HL-60 (cell line): Measurements from ENCODE around the gene ANKRD31.
A peak's percentile ranks its signal among the peaks of the same experiment; 100 is the strongest.

Source experiments
- DNase-seq, 2 experiments: peaks; one replicate each; pipeline ENCODE4 v3.0.0-alpha.2; 2010 to 2020; ENCODE audit warnings: low read depth in 1 of 2, low spot score in 1 of 2
- H3K27ac ChIP-seq: fragments of 250-450 bp; sonication (Bioruptor Pico); replicated peaks from 2 replicates; pipeline ENCODE4 v1.5.1; 2020; ENCODE audit warnings: mild to moderate bottlenecking, moderate library complexity
- H3K27me3 ChIP-seq: fragments of 250-450 bp; sonication (Bioruptor Pico); 2 replicates; pipeline ENCODE4 v1.5.1; 2021; ENCODE audit warnings: mild to moderate bottlenecking, moderate library complexity; ENCODE audit not compliant: insufficient read depth, poor library complexity, severe bottlenecking
- H3K4me3 ChIP-seq: replicated peaks from 2 replicates; pipeline ENCODE4 v1.5.1; 2011; ENCODE audit warnings: mild to moderate bottlenecking, control low read depth, low read length; ENCODE audit not compliant: insufficient read depth
- CTCF ChIP-seq: IDR thresholded peaks from one replicate; pipeline ENCODE4 v1.5.1; 2011; ENCODE audit warnings: low read length, control low read depth, inconsistent platforms; ENCODE audit not compliant: insufficient read depth
- GABPA ChIP-seq: IDR thresholded peaks from 2 replicates; pipeline ENCODE4 v1.6.1; 2012; ENCODE audit warnings: low read depth
- POLR2AphosphoS5 ChIP-seq: IDR thresholded peaks from 2 replicates; pipeline ENCODE4 v1.6.1; 2012; ENCODE audit warnings: low read depth
- SPI1 ChIP-seq: IDR thresholded peaks from 2 replicates; pipeline ENCODE4 v1.6.1; 2012; ENCODE audit warnings: low read depth, mild to moderate bottlenecking, borderline replicate concordance
- TF ChIP-seq, protein P1 (sequence below): IDR thresholded peaks from 2 replicates; pipeline ENCODE4 v1.6.1; 2012; ENCODE audit warnings: low read depth; ENCODE audit not compliant: insufficient replicate concordance

The ANKRD31 gene

DNA sequence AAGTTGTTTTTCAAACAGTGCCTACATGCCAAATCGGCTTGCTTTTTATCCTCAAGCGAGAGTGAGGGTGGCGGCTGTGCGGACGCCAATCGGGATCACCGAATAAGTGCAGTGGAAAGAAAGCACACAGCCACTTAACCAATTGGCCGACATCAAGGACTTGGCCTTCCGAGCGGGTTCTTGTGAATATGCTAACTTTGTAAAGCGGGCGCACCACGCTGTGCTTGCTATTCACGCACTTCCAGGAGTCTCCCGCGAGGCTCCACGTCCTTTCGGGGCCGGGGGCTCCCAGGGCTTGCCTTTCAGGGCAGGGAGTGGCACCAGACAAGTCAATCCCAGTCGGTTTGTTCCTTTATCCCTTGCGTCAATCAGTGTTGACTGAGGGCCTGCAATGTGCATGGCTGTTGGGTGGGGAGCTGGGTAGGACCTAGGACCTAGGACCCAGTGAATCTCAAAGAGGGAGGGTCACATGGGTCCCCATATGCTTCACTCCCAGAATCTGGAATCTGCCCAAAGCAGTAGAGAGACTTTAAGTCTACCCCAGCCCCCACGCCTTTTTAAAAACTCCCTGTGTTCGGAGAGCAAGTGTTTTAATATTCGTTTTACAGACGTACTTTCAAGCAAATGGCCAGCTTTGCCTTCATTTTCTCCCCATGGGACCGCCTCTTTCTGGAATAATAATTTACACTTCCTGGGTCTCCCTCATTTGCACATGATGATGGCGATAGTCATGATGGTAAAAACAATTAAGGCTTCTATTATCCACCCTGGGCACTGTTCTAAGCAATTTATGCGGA lies 182.3 kb downstream of the ANKRD31 start:
- no peak overlapping the region for H3K4me3 ChIP-seq
- no peak for DNase-seq
- no peak for TF ChIP-seq POLR2AphosphoS5
- TF ChIP-seq GABPA = no peak
- no peak for TF ChIP-seq CTCF
- no peak for TF ChIP-seq SPI1
- TF ChIP-seq, protein P1, sequence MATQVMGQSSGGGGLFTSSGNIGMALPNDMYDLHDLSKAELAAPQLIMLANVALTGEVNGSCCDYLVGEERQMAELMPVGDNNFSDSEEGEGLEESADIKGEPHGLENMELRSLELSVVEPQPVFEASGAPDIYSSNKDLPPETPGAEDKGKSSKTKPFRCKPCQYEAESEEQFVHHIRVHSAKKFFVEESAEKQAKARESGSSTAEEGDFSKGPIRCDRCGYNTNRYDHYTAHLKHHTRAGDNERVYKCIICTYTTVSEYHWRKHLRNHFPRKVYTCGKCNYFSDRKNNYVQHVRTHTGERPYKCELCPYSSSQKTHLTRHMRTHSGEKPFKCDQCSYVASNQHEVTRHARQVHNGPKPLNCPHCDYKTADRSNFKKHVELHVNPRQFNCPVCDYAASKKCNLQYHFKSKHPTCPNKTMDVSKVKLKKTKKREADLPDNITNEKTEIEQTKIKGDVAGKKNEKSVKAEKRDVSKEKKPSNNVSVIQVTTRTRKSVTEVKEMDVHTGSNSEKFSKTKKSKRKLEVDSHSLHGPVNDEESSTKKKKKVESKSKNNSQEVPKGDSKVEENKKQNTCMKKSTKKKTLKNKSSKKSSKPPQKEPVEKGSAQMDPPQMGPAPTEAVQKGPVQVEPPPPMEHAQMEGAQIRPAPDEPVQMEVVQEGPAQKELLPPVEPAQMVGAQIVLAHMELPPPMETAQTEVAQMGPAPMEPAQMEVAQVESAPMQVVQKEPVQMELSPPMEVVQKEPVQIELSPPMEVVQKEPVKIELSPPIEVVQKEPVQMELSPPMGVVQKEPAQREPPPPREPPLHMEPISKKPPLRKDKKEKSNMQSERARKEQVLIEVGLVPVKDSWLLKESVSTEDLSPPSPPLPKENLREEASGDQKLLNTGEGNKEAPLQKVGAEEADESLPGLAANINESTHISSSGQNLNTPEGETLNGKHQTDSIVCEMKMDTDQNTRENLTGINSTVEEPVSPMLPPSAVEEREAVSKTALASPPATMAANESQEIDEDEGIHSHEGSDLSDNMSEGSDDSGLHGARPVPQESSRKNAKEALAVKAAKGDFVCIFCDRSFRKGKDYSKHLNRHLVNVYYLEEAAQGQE = no peak
- peaks cover 10% of the 10 kb centered on the region for H3K27me3 ChIP-seq
- H3K27ac ChIP-seq = no peak overlapping the region

- H3K4me3 ChIP-seq = peak overlapping the region; percentile 54
- TF ChIP-seq, protein P1 = no peak
- no peak for TF ChIP-seq GABPA
- no peak for TF ChIP-seq SPI1
- no peak for TF ChIP-seq POLR2AphosphoS5
- no peak for TF ChIP-seq CTCF
- no peak overlapping the region for H3K27ac ChIP-seq
- DNase-seq = peak; percentile 3 to 7
- peaks cover 10% of the 10 kb centered on the region for H3K27me3 ChIP-seq
These were observed 183.2 kb downstream of the ANKRD31 start for GRCh38 chr5:75053304-75054133.

DNA sequence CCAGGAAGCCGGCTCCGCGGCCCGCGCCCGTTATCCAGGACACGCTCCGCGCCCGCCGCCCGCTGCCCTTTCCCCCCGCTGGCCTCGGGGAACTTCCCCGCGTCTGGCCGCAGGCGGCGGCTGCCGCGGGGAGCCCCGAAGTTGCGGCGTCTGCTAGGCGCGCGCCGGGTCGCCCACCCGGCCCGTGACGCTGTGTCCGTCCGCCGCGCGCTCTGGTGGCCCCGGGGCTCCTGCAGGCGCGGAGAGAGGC lies 183.7 kb downstream of the ANKRD31 start:
- Histone ChIP-seq H3K4me3 (peak overlapping the region; percentile 54), H3K27ac (no peak overlapping the region), H3K27me3 (peaks cover 10% of the 10 kb centered on the region)
- TF ChIP-seq, protein P1 = no peak
- TF ChIP-seq CTCF (no peak), GABPA (no peak), SPI1 (no peak), POLR2AphosphoS5 (no peak)
- DNase-seq = no peak
